Fibroblast of villous mesenchyme (primary cell): ENCODE data around the gene HTR2A. TPM values are rescaled to one million over a fixed set of nuclear protein-coding genes. Genes with fewer than 3 reads are reported as not detected.

ENCODE experiments used
- DNase-seq: peaks from one replicate; pipeline ENCODE4 v3.0.0-alpha.2; 2010; ENCODE audit warnings: low read depth
- H3K4me3 ChIP-seq: 2 replicates; pipeline ENCODE4 v1.5.1; 2011; ENCODE audit warnings: low read depth, mild to moderate bottlenecking, low read length
- total RNA-seq: library from RNA; depleted of rRNA; stranded (reverse); fragments of >200 nt; gene quantifications from 2 replicates; pipeline ENCODE4 v1.2.3, GENCODE V29; 2012
- TF ChIP-seq, protein P1 (sequence below): IDR thresholded peaks from 2 replicates; pipeline ENCODE4 v1.5.1; 2012; ENCODE audit warnings: low read depth, mild to moderate bottlenecking, low read length; ENCODE audit not compliant: insufficient read depth

HTR2A gene
- total RNA-seq, 1 donor, result not detected

DNA sequence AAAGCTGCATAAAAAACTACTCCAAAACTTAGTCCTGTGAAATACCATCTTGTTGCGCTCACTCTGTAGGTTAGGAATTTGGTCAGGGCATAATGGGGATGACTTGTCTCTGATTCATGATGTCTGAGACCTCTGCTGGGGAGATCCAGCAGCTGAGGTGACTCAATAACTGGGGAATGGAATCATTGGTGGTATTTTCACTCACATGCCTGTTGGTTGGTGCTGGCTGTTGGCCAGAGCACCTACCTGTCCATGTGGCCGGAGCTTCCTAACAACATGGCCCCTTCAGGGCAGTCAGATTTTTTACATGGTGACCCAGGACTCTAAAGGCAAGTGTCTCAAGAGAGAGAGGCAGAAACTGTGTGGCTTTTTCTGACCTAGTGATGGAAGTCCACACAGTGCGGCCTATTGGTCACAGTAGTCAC, 92.5 kb downstream of the HTR2A start:
- TF ChIP-seq, protein P1, sequence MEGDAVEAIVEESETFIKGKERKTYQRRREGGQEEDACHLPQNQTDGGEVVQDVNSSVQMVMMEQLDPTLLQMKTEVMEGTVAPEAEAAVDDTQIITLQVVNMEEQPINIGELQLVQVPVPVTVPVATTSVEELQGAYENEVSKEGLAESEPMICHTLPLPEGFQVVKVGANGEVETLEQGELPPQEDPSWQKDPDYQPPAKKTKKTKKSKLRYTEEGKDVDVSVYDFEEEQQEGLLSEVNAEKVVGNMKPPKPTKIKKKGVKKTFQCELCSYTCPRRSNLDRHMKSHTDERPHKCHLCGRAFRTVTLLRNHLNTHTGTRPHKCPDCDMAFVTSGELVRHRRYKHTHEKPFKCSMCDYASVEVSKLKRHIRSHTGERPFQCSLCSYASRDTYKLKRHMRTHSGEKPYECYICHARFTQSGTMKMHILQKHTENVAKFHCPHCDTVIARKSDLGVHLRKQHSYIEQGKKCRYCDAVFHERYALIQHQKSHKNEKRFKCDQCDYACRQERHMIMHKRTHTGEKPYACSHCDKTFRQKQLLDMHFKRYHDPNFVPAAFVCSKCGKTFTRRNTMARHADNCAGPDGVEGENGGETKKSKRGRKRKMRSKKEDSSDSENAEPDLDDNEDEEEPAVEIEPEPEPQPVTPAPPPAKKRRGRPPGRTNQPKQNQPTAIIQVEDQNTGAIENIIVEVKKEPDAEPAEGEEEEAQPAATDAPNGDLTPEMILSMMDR, result no peak
- peak; percentile 53 for DNase-seq
- H3K4me3 ChIP-seq, result no peak overlapping the region

DNA sequence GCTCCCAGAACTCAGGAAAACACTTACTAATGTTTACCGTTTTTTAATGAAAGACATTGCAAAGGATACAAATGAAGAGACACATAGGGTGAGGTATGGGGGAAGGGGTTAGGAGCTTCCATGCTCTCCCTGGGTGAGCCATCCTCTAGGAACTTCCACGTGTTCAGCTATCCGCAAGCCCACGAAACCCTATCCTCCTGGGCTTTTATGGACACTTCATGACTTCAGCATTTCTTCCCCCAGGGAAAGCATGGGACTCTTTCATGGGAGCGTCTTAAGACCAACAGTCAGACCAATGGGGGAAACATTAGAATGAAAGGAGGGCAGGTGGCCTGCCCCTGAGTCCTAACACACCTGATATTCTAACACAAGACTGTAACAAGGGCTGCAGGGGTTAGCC, 93.3 kb downstream of the HTR2A start:
- H3K4me3 ChIP-seq, result no peak overlapping the region
- TF ChIP-seq, protein P1, result no peak
- DNase-seq, result peak; percentile 16

- no peak for DNase-seq
- H3K4me3 ChIP-seq, result no peak overlapping the region
- TF ChIP-seq, protein P1, result no peak
These were observed 95.0 kb downstream of the HTR2A start for GRCh38 chr13:46801858-46802257.

- TF ChIP-seq, protein P1, result no peak
- DNase-seq, result no peak
These were observed 97.7 kb downstream of the HTR2A start for GRCh38 chr13:46799139-46799538.

DNA sequence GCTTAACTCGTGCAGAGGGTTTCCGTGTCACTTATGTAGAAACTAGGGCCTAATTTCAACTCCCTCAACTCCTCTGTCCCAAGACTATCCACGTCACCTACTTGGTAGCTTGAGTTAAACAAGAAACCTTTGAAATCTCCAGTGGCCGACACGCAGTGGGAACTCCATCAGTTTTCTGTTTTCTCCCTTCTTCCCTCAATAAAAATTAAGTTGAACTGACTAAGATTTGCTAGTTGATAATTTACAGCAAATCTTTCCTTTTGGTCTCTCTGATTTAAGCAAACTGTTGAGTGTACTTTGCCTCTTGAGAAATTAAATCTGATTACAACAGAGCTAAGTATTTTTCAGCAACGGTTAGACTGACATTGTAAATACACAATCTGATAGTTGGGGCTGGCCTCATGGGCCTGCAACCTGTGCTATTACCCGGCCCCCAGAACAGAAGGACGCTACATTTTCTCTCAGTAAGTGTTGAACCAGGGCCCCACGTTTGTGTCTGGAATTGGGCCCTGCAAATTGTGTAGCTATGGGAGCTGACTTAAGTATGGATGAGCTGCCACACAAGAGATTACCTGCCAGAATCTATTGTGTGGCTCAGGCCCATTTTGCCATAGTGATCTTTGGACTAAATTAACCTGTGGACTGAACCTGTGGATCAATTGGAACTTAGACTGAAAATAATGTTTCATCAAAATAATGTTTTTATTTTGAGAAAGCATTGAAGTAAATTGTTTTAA, 99.2 kb downstream of the HTR2A start:
- peak overlapping the region; percentile 89 for H3K4me3 ChIP-seq
- DNase-seq, result peak; percentile 68
- TF ChIP-seq, protein P1, result no peak

More at GRCh38 chr13:46799139-46799538, 97.7 kb downstream of the HTR2A start:
- no peak overlapping the region for H3K4me3 ChIP-seq

GRCh38 chr13:46796515-46797474, 100.1 kb downstream of the HTR2A start, which contains the start of gene ESD:
ESD (minus strand) TSS chr13:46797161; CDS start chr13:46791413, 5,748 bp downstream.
- peak within 1 kb of the TSS; percentile 89 for H3K4me3 ChIP-seq
- peak; percentile 89 for DNase-seq
- TF ChIP-seq, protein P1, result no peak
